NT2/D1 (cell line): Measurements from ENCODE around the gene EMILIN1.

Experiments
- SUZ12 ChIP-seq: IDR thresholded peaks from 2 replicates; pipeline ENCODE4 v1.6.1; 2011; ENCODE audit not compliant: insufficient read length, insufficient read depth; ENCODE audit errors: extremely low read depth
- YY1 ChIP-seq: IDR thresholded peaks from 2 replicates; pipeline ENCODE4 v1.6.1; 2011; ENCODE audit not compliant: insufficient read length, insufficient read depth
- ZNF274 ChIP-seq: IDR thresholded peaks from 2 replicates; pipeline ENCODE4 v1.6.1; 2011; ENCODE audit warnings: mild to moderate bottlenecking, low read depth, low read length

DNA sequence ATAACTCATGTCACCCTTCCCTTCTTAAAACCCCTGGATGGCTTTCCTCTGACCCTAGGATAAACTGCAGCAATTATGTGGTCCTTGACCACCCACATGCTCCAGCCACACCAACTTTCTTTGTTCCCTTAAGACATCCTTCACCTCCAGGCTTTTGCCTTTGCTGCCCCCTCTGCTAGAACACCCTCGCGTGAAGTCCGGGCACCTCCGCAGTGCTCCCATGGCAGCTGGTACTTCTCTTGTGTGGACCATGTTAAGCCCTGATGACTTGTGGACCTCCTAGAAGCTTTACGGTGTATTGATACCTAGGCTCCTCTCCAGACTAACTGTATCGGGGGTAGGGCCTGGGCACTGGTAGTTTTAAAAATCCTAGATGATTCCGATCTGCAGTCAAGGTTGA lies 44.4 kb downstream of the EMILIN1 start:
- no peak for TF ChIP-seq ZNF274
- TF ChIP-seq YY1, result no peak
- TF ChIP-seq SUZ12, result no peak
